Stimulated activated naive B cell treated with anti-CD40 and anti-IgM and Interleukin-4, amounts not matched to agents 10 μg/mL and 1 μg/mL and 100 μg/mL, for 72 hours (primary cell): ENCODE data around the gene DDIAS.

Experiments
- ATAC-seq, 2 donors: fragments of 150-1000 bp; cut with Tn5 transposase; replicated peaks; 2 replicates each; pipeline ENCODE4 v1.10.0; 2021; ENCODE audit warnings: moderate library complexity in 1 of 2
- DNase-seq: peaks from one replicate; pipeline ENCODE4 v3.0.0; 2021
- H3K27ac Mint-ChIP-seq: one replicate; pipeline ENCODE4 v1.8.0; 2022; ENCODE audit warnings: mild to moderate bottlenecking, mixed read lengths
- H3K27me3 Mint-ChIP-seq, 2 donors: one replicate each; pipeline ENCODE4 v1.8.0; 2022; ENCODE audit warnings: mixed read lengths in 2 of 2
- H3K36me3 Mint-ChIP-seq, 2 donors: one replicate each; pipeline ENCODE4 v1.8.0; 2022; ENCODE audit warnings: mixed read lengths in 2 of 2, mild to moderate bottlenecking in 1 of 2
- H3K4me1 Mint-ChIP-seq, 2 donors: one replicate each; pipeline ENCODE4 v1.8.0; 2022; ENCODE audit warnings: mixed read lengths in 2 of 2, mild to moderate bottlenecking in 1 of 2
- H3K4me3 Mint-ChIP-seq, 2 donors: one replicate each; pipeline ENCODE4 v1.8.0; 2022; ENCODE audit warnings: mild to moderate bottlenecking in 2 of 2, mixed read lengths in 2 of 2, moderate library complexity in 1 of 2
- H3K9me3 Mint-ChIP-seq, 2 donors: one replicate each; pipeline ENCODE4 v1.8.0; 2022; ENCODE audit warnings: mixed read lengths in 2 of 2, mild to moderate bottlenecking in 1 of 2

Gene DDIAS

DNA sequence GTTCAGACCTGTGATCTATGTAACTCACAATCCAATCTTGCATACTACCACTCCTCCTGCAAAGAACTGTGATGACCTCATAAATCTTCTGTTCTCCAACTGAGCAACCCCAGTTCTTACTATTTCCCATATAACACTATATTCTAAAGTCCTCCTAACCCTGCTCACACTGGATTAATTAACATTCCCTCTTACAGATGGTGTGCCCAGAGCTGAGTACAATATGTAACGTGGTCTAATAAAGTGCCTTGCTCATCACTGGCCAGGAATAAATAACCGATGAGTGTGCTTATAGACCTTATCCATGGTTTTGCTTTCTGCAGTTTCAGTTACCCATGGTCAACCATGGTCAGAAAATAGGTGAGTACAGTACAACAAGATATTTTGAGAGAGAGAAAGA is 29.9 kb upstream of the DDIAS start:
- Mint-ChIP-seq H3K36me3 (peaks cover 4 to 11% of the 10 kb centered on the region in 2 donors), H3K27ac (no peak overlapping the region), H3K9me3 (peaks cover 2% of the 10 kb centered on the region in 2 donors), H3K4me1 (peaks cover 34 to 54% of the 10 kb centered on the region in 2 donors), H3K4me3 (no peak overlapping the region), H3K27me3 (no peaks in the 10 kb centered on the region)
- ATAC-seq (no peak), DNase-seq (no peak)

- Mint-ChIP-seq H3K27ac (no peak overlapping the region), H3K27me3 (no peaks in the 10 kb centered on the region), H3K4me3 (no peak overlapping the region), H3K4me1 (peaks cover 34 to 49% of the 10 kb centered on the region in 2 donors), H3K9me3 (peaks cover 3 to 5% of the 10 kb centered on the region in 2 donors), H3K36me3 (peaks cover 9 to 17% of the 10 kb centered on the region in 2 donors)
- ATAC-seq = no peak
- DNase-seq = no peak
Observed at GRCh38 chr11:82872377-82873150, 29.0 kb upstream of the DDIAS start.

- ATAC-seq = no peak
- no peak overlapping the region for H3K4me3 Mint-ChIP-seq
- no peaks in the 10 kb centered on the region for H3K27me3 Mint-ChIP-seq
- peaks cover 5% of the 10 kb centered on the region in 2 donors for H3K9me3 Mint-ChIP-seq
- H3K27ac Mint-ChIP-seq = no peak overlapping the region
- no peak for DNase-seq
- peaks cover 13 to 28% of the 10 kb centered on the region in 2 donors for H3K36me3 Mint-ChIP-seq
- peaks cover 33 to 46% of the 10 kb centered on the region in 2 donors for H3K4me1 Mint-ChIP-seq
Observed at GRCh38 chr11:82873919-82874333, 27.6 kb upstream of the DDIAS start.

GRCh38 chr11:82874646-82875523 is 26.7 kb upstream of the DDIAS start:
- ATAC-seq = no peak
- Mint-ChIP-seq H3K4me3 (no peak overlapping the region), H3K9me3 (peaks cover 5% of the 10 kb centered on the region in 2 donors), H3K4me1 (peaks cover 26 to 36% of the 10 kb centered on the region in 2 donors), H3K36me3 (peaks cover 22 to 37% of the 10 kb centered on the region in 2 donors), H3K27ac (no peak overlapping the region), H3K27me3 (no peaks in the 10 kb centered on the region)
- no peak for DNase-seq

DNA sequence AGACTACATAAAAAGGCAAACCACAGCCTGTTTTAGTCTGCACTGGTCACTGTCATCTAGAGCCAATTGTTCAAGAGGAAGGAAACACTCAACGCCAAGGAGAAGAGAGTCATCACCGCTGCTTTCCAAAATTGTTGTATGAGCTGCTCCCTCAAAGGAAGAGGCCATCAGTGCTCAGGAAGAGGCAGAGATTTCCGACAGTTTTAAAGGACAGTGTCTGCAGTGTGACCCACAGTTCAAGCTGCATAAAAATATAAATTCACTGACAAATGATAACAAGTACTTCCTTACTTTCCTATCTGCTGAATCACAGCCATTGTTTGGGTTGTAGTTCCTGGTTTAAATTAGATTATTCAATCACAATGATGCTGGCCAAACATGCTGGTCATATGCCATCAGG is 17.7 kb upstream of the DDIAS start:
- DNase-seq (no peak), ATAC-seq (no peak)
- no peaks in the 10 kb centered on the region for H3K9me3 Mint-ChIP-seq
- peaks cover 29 to 43% of the 10 kb centered on the region in 2 donors for H3K36me3 Mint-ChIP-seq
- no peak overlapping the region for H3K4me3 Mint-ChIP-seq
- peaks cover 19 to 32% of the 10 kb centered on the region in 2 donors for H3K4me1 Mint-ChIP-seq
- peak overlapping the region; percentile 11 for H3K27ac Mint-ChIP-seq
- H3K27me3 Mint-ChIP-seq = no peaks in the 10 kb centered on the region

- no peak overlapping the region for H3K4me3 Mint-ChIP-seq
- H3K27me3 Mint-ChIP-seq = no peaks in the 10 kb centered on the region
- H3K27ac Mint-ChIP-seq = no peak overlapping the region
- DNase-seq = peak; percentile 2
- no peaks in the 10 kb centered on the region for H3K9me3 Mint-ChIP-seq
- peaks cover 2 to 6% of the 10 kb centered on the region in 2 donors for H3K36me3 Mint-ChIP-seq
- peaks cover 12 to 21% of the 10 kb centered on the region in 2 donors for H3K4me1 Mint-ChIP-seq
- ATAC-seq = peak; percentile 77 to 84
Observed at GRCh38 chr11:82889133-82890001, 12.2 kb upstream of the DDIAS start.

DNA sequence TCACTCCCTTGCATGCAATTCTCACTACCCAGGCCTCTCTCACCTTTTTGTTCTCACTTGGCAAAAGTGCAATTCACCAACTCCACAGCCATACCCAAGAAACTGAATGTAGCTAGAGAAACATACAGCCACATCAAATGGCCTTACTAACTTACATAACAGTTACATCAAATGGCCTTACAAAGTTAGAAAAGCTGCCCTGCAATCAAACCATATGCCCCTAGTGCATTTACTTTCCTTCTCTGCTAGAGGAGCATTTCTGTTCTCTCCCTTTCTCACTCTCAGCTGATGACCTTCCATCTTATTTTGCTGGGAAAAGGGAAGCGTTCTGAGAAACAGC is 11.6 kb upstream of the DDIAS start:
- H3K27me3 Mint-ChIP-seq = no peaks in the 10 kb centered on the region
- no peak overlapping the region for H3K27ac Mint-ChIP-seq
- H3K36me3 Mint-ChIP-seq = peaks cover 2 to 6% of the 10 kb centered on the region in 2 donors
- H3K4me3 Mint-ChIP-seq = no peak overlapping the region
- no peak for DNase-seq
- H3K4me1 Mint-ChIP-seq = peaks cover 12 to 21% of the 10 kb centered on the region in 2 donors
- ATAC-seq = no peak
- H3K9me3 Mint-ChIP-seq = no peaks in the 10 kb centered on the region

DNA sequence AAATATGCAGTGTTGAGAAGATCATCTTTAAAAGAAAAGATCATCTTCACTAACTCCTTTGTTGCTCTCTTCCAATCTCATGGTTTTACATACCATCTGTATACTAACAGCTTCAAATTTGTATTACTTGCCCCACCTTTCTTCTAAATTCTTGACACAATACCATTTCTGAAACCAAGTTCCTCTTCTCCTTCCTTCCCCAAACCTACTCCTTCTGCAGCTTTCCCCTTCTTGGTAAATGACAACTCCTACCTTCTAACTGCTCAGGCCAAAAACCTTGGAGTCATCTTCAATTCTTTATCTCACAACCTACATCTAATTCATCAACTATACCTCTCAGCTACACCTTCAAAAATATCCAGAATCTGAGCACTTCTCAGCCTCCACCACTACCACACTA is 10.6 kb upstream of the DDIAS start:
- no peaks in the 10 kb centered on the region for H3K27me3 Mint-ChIP-seq
- ATAC-seq = no peak

GRCh38 chr11:82892611-82893169 is 8.8 kb upstream of the DDIAS start:
- Mint-ChIP-seq H3K4me3 (no peak overlapping the region), H3K36me3 (peaks cover 8 to 10% of the 10 kb centered on the region in 2 donors), H3K27me3 (no peaks in the 10 kb centered on the region), H3K9me3 (peaks cover 3 to 6% of the 10 kb centered on the region in 2 donors), H3K4me1 (peaks cover 20 to 33% of the 10 kb centered on the region in 2 donors), H3K27ac (no peak overlapping the region)
- ATAC-seq = no peak
- no peak for DNase-seq

More for the DNA sequence above, 10.6 kb upstream of the DDIAS start:
- no peak for DNase-seq
- Mint-ChIP-seq H3K4me3 (no peak overlapping the region), H3K9me3 (peaks cover 0 to 2% of the 10 kb centered on the region in 2 donors), H3K27ac (no peak overlapping the region), H3K4me1 (peaks cover 20 to 30% of the 10 kb centered on the region in 2 donors), H3K36me3 (peaks cover 5 to 9% of the 10 kb centered on the region in 2 donors)

DNA sequence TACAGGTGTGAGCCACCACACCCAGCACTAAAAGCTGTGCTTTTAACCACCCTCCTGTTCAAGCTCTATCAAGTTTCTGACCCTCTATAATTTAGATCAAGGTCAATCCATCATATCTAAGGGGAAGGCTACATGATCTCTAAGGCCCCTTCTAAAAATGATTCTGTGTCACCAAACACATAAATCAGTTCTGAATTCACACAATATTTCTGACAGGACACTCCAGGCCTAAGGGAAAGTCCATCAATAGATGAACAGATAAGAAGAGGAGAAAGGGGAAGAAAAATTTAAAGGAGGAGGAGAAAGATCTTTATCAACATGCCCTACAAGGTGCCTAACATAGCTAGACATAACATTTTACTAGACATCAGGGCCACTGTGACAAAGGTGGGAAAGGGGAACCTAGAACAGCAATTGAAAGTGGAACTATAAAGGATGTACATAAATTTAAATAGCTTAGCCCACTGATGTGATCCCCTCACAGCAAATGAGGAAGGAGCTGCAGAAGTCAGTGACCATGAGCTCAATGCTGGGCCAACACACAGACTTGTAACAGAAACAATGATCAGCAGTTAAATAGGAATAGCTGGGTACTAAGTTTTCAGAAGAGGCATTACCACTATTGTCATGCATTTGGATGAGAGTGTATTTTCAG is 6.0 kb upstream of the DDIAS start:
- Mint-ChIP-seq H3K27me3 (no peaks in the 10 kb centered on the region), H3K9me3 (peaks cover 3 to 6% of the 10 kb centered on the region in 2 donors), H3K27ac (peak overlapping the region; percentile 4), H3K4me1 (peaks cover 26 to 45% of the 10 kb centered on the region in 2 donors), H3K4me3 (peak overlapping the region in 1 of 2 donors; percentile 20), H3K36me3 (peaks cover 8 to 10% of the 10 kb centered on the region in 2 donors)
- ATAC-seq (peak; percentile 66 to 72), DNase-seq (peak; percentile 35)

DNA sequence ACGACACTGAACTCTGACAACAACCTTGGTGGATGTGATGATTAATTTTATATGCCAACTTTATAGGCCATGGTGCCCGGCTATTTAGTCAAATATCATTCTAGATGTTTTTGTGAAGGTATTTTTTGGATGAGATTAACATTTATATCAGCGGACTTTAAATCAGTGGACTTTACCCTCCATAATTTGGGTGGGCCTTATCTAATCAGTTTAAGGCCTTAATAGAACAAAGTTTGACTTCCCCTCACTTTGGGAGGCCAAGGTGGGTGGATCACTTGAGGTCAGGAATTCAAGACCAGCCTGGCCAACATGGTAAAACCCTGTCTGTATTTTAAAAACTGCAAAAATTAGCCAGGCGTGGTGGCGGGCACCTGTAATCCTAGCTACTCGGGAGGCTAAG is 5.4 kb upstream of the DDIAS start:
- DNase-seq (no peak), ATAC-seq (no peak)
- Mint-ChIP-seq H3K27me3 (no peaks in the 10 kb centered on the region), H3K36me3 (peaks cover 8 to 10% of the 10 kb centered on the region in 2 donors), H3K4me1 (peaks cover 26 to 45% of the 10 kb centered on the region in 2 donors), H3K4me3 (peak overlapping the region in 1 of 2 donors; percentile 8), H3K27ac (peak overlapping the region; percentile 4), H3K9me3 (peaks cover 3 to 6% of the 10 kb centered on the region in 2 donors)

GRCh38 chr11:82898241-82898640 is 3.3 kb upstream of the DDIAS start:
- H3K4me3 Mint-ChIP-seq = peak overlapping the region; percentile 24 to 46
- H3K27me3 Mint-ChIP-seq = no peaks in the 10 kb centered on the region
- DNase-seq = no peak
- H3K4me1 Mint-ChIP-seq = peaks cover 36 to 56% of the 10 kb centered on the region in 2 donors
- H3K27ac Mint-ChIP-seq = no peak overlapping the region
- peaks cover 8 to 10% of the 10 kb centered on the region in 2 donors for H3K36me3 Mint-ChIP-seq
- peaks cover 3 to 6% of the 10 kb centered on the region in 2 donors for H3K9me3 Mint-ChIP-seq
- ATAC-seq = no peak

GRCh38 chr11:82899186-82899820 is 2.2 kb upstream of the DDIAS start:
- Mint-ChIP-seq H3K4me3 (peak overlapping the region; percentile 89 to 94), H3K27me3 (no peaks in the 10 kb centered on the region), H3K27ac (peak overlapping the region; percentile 98), H3K4me1 (peaks cover 36 to 56% of the 10 kb centered on the region in 2 donors), H3K9me3 (peaks cover 3 to 6% of the 10 kb centered on the region in 2 donors), H3K36me3 (peaks cover 8 to 10% of the 10 kb centered on the region in 2 donors)
- ATAC-seq (peak in 1 of 2 donors; percentile 10), DNase-seq (peak; percentile 6)
